Activated CD8-positive, alpha-beta memory T cell treated with anti-CD3 and anti-CD28 coated beads, Interleukin-2, amount 50 U/mL, for 48 hours (primary cell): ENCODE data around the gene RFPL1.
"Not testable (repeated sequence)": the region's sequence is repeated elsewhere in the genome, so short reads cannot be mapped to it uniquely, and the experiment has no call there.

Experiments used
- DNase-seq: peaks from one replicate; pipeline ENCODE4 v3.0.0-alpha.2; 2020

RFPL1 gene

GRCh38 chr22:29479417-29480261 lies 41.3 kb downstream of the RFPL1 start, which contains the start of gene NEFH:
Gene NEFH (plus strand): TSS chr22:29480218. CDS start chr22:29480263, 45 bp downstream.
- no peak for DNase-seq

GRCh38 chr22:29480262-29480511 lies 41.8 kb downstream of the RFPL1 start:
- no peak for DNase-seq

GRCh38 chr22:29480512-29481264 lies 42.3 kb downstream of the RFPL1 start:
- DNase-seq = peak; percentile 70

- no peak for DNase-seq
Measured at GRCh38 chr22:29481265-29482000, 43.0 kb downstream of the RFPL1 start.

GRCh38 chr22:29482253-29482652 lies 43.9 kb downstream of the RFPL1 start:
- DNase-seq = no peak

GRCh38 chr22:29482726-29483125 lies 44.3 kb downstream of the RFPL1 start:
- DNase-seq = no peak

- no peak for DNase-seq
Measured at GRCh38 chr22:29483254-29483653, 44.9 kb downstream of the RFPL1 start.

GRCh38 chr22:29484642-29485041 lies 46.3 kb downstream of the RFPL1 start:
- DNase-seq = no peak

GRCh38 chr22:29485448-29485847 lies 47.1 kb downstream of the RFPL1 start:
- no peak for DNase-seq

- DNase-seq = no peak
Measured at GRCh38 chr22:29487426-29487986, 49.1 kb downstream of the RFPL1 start.

- DNase-seq = not testable (repeated sequence)
Measured at GRCh38 chr22:29489127-29489780, 50.9 kb downstream of the RFPL1 start.

GRCh38 chr22:29491012-29491411 lies 52.6 kb downstream of the RFPL1 start:
- no peak for DNase-seq
